IPS-NIHi7 (cell line): ENCODE results near the gene EEF2K.
"Not testable (repeated sequence)": the region's sequence is repeated elsewhere in the genome, so short reads cannot be mapped to it uniquely, and the experiment has no call there.

Experiments
- DNase-seq: peaks from one replicate; pipeline ENCODE4 v3.0.0; 2012; ENCODE audit warnings: mixed read lengths; ENCODE audit errors: extremely low spot score

EEF2K gene

DNA sequence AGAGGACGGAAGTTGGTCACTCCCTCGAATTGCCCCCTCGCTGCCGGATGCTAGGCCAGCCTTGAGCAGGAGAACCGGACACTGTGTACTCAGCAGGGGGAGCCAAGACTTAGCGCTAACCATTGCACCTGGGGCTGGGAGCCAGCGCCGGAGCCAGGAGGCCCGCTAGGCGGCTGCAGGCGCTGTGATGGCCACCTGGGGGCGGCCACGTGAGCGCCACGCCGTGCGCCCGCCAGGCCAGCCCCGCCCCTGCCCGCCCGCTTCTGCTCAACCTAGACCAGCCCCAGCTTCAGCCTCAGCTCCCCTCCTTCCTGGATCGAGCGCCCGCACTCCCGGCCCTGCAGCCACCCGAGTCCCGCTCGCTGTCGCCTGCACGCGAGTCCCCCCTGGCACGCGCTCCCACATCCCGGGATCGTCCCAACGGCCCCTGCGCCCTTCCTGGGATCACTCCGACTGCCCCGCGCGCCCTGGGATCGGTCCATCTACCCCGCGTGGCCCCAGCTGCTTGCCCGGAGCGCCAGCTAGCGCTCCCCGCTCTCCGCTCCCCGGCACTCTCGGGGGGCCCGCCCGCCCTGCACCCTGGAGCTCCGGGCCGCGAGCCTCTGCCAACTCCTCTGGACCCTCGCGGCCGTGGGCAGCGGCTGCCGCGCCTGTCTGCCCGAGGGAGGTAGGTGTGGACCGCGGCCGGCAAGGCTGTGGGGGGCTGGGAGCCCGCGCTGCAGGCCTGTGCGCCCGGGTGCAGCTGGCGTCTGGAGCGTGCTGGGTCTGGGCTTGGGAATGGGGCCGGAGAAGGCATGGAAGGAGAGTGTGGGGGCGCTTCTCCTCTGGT lies at the start of gene EEF2K:
Gene EEF2K, plus strand, starts transcription at position 266 of the 829 bp plus-strand sequence. CDS start 19,452 bp downstream, outside the sequence.
- DNase-seq: peak; percentile 93

DNA sequence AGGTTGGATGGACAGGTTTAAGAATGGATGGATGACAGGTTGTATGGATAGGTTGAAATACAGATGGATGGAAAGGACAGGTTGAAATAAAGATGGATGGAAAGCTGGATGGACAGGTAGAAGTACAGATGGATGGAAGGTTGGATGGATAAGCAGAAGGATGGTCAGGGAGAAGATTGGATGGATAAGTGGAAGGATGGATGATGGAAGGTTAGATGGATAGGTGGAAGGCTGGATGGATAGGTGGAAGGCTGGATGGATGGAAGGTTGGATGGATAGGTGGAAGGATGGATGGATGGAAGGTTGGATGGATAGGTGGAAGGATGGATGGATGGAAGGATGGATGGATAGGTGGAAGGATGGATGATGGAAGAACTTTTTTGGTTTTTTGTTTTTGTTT lies 44.7 kb upstream of the EEF2K start:
- no peak for DNase-seq

DNA sequence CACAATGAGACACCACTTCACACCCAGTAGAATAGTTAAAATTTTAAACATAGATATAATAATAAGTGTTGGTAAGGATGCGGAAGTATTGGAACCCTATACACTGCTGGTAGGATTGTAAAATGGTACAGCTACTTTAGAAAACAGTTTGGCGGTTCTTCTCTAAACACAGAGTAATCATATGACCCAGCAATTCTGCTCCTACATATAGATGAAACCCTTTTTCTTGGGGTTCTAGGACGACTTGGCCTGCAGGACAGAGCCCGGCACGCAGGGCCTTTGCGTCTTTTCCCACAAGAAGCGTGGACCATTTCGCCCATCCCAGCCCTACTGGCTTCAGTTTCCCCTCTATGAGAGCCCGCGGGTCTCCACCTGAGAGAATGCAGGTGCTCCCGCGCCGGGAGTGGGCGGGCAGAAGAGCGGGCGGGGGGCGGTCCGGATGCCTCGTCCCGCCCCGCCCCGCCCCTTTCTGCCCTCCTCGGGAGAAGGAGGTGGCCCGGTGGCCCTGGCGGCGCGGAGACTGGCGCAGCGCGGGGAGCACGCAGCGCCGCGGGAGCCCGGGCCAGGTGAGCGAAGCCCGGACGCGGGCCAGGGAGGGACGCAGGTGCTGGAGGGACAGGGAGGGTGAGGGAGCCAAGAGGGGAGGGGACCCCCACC lies 44.0 kb upstream of the EEF2K start, which contains the start of gene SDR42E2:
Gene SDR42E2, plus strand, starts transcription at position 508 of the 657 bp plus-strand sequence. CDS start 3,077 bp downstream, outside the sequence.
- peak; percentile 99 for DNase-seq

DNA sequence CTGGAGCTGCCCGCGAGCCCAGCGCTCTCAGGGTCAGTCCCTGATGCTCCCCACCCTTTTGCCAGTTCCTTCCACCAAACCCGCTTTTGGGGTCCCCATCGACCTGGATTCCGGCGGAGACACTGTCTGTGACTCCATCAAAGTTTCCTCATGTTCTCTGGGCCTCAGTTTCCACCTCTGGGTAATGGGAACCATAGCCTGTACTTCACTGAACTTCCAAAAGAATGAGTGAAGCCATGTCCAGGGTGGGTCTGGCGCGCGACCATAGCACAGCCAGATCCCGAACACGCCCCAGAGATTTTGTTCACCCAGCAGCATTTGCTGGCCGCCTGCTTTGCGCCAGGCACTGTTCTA lies 43.4 kb upstream of the EEF2K start:
- no peak for DNase-seq

DNA sequence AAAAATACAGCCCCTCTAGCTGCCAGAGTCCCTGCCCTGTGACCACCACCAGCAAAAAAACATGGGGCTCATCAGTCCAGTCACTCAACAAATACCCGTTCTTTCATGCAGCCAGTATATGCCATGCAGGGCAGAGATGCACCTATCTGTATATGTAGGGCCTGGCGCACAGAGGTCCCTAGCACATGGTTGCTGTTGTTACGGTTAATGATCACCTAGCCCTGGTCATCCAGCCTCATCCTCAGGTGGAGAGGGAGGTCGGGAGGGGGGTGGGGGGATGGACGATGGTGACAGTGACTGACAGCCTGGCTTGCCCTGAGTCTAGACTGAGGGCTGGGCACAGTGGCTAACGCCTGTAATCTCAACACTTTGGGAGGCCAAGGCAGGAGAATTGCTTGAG lies 42.3 kb upstream of the EEF2K start:
- peak; percentile 9 for DNase-seq

DNA sequence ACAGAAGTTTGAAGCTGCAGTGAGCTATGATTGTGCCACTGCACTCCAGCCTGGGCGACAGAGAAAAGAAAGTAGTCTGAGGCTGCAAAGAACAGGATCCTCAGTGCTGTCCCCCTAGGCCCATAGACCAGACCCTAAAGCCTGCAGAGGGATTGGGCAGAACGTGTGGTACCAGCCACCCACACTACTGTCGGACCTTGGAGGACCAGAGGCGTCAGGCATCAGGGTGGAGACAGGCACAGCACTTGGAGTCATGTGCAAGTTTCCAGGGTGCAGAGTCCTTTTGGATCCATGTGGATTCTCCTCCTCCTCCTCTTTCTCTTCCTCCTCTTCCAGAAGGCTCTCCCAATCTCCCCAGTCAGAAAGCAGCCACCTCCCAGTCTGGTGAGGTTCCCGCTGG lies 41.6 kb upstream of the EEF2K start:
- no peak for DNase-seq

DNA sequence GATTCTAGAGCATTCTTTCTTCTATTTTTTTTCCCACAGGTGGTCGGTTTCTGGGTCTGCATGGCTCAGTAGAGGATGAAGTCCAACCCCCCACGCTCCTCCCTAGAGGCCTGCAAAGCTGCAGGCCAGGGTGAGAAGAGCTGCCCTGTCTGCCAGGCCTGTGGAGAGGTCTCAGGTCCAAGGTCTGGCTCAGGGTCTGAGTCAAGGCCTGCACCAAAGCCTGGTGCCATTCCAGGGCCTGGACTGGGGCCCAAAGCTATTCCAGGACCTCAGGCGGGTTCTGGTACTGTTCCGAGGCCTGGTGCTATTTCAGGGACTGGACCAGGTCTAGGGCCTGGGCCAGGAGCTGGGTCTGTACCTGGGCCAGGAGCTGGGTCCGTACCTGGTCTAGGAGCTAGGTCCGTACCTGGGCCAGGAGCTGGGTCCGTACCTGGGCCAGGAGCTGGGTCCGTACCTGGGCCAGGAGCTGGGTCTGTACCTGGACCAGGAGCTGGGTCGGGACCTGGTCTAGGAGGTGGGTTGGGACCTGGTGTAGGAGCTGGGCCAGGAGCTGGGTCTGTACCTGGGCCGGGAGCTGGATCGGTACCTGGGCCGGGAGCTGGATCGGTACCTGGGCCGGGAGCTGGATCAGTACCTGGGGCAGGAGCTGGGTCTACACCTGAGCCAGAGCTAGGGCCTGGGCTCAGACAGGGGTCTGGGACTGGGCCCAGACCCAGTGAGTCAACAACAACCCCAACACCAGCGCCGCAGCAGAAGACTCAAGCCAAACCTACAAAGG lies 40.4 kb upstream of the EEF2K start:
- no peak for DNase-seq

DNA sequence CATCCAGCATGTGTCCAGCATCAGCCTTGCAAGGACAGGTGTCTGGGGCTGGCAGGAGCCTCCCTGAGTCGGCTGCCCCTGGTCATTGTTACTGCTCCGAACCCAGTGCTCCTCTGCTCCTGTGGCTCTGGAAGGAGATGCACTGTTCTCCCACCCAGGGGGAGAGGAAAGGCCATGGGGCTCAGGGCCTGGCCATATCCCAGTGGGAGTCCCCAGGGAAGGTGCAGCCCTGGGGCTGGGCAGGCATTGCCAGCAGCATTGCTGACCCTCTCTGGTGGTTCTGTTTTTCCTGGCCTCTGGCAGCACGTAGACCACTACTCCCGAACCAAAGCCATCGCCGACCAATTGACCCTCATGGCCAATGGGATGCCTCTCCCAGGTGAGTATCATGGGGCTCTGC lies 34.1 kb upstream of the EEF2K start:
- DNase-seq: no peak

DNA sequence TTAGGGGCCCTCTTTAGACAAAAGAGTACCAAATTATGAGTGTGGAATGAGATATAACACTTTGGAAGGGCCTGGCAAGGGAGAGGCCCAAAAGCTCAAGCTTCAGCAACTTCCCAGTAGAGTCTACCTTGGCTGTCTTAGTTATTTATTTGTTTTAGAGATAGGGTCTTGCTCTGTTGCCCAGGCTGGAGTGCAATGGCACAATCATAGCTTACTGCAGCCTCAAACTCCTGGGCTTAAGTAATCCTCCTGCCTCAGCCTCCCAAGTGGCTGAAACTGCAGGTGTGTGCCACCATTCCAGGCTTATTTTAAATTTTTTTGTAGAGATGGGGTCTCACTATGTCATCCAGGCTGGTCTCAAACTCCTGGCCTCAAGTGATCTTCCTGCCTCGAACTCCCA lies 33.4 kb upstream of the EEF2K start:
- DNase-seq: not testable (repeated sequence)

DNA sequence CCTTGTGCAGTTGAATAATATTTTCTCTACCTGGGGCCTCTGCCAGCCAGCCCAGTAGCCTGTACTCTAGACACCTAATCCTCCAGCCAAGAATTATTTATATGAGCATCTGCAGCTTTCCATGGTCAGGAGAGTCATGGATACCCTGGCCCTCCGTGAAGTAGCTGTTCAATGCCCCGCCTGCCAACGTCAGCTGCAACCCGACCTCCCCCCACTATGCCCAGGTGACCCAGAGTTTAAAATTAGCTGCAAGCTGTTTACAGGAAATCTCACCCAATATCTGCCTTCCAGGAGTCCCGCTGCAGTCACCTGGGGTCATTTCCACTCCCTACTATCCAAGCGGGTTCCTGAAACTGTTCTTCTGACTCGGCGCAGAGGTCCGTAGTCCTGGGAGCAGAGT lies 31.4 kb upstream of the EEF2K start:
- no peak for DNase-seq

DNA sequence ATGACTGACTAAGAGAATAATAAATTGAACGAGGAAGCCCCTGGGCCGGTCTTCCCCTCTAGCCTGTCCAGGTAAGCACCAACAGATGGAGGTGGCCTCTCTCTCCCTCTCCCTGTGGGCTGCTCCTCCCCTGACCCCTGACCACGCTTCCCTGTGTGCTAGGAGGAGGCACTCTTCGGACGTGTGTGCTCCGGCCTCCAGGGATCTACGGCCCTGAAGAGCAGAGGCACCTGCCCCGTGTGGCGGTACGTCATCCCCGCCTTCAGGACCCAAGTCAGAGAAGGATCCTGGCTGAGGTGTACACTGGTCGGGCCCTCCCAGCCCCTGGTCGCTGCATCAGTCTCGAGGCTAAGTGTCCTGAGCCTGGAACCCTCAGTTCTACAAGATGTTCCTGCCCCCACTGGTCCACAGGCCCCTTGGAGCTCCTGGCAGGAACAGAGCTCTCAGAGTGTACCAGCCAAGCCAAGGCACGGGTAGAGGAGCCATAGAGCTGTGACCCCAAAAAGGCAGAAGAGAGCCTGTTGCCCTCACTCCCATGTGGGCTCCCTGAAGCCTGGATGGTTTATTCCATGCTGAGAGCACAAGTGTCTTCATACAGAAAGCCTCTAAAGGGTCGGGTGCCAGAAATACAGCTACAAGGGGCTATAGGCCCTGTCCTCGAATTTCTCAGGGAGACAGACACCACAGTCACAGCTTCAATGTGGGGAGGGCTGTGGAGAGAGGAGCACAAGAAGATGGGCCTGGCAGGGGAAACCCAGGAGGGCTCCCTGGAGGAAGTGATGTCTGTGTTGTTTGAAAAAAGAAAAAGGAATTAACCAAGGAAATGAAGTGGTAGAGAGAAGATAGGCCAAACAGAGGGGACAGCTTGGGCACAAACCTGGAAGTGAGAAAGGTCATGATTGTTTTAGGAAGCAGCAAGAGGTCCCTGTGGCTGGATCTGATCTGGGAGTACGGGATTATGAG lies 27.8 kb upstream of the EEF2K start:
- no peak for DNase-seq

DNA sequence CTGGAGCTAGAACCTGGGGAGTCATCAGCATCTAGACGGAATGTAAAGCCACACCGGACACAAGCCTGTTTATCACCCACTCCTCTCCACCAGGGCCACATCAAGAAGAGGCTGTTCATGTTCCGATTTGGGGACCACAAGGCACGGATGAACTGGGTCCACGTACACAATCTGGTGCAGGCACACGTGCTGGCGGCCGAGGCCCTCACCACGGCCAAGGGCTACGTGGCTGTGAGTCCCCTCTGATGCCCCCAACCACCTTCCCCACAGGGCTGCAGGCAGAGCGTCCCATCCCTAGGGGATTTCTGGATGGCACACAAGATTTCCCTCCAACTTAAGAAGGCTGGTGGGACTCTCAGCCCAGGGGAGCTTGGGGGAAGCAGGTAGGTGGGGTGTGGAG lies 24.7 kb upstream of the EEF2K start:
- no peak for DNase-seq

DNA sequence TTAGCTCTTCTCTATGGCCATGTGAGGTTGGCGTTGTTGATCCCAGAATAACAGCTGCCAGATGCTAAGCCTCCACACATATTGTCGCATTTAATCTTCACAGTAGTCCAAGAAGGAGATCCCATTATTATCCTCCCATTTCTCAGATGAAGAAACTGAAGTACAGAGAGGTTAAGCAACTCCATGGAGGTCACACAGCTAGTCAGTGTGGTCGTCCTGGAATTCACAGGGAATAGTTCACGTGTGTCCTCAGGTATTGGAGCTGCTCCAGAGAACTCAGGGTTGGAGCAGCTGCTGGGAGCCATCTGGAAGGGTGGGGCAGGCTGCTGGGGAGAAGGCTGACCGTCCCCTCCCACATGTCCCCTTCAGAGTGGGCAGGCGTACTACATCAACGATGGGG lies 24.2 kb upstream of the EEF2K start:
- DNase-seq: no peak

DNA sequence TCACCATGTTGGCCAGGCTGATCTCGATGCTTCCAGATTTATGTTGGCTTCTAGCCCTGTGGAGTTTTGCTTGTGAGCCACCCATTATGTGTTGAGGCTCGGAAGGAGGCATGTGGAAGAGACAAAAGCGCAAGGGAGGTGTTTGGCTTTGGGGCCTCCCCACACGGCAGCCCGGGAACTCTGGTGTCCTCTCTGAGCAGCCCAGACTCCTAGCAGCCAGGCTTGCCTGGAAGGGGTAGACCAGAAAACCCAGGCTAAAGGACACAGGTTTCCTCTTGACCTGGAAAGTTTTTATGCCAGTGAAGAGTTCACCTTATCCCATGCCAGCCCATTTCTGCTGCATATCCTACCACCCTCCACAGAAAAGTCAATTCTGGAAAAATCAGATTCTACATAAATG lies 22.7 kb upstream of the EEF2K start:
- DNase-seq: no peak

DNA sequence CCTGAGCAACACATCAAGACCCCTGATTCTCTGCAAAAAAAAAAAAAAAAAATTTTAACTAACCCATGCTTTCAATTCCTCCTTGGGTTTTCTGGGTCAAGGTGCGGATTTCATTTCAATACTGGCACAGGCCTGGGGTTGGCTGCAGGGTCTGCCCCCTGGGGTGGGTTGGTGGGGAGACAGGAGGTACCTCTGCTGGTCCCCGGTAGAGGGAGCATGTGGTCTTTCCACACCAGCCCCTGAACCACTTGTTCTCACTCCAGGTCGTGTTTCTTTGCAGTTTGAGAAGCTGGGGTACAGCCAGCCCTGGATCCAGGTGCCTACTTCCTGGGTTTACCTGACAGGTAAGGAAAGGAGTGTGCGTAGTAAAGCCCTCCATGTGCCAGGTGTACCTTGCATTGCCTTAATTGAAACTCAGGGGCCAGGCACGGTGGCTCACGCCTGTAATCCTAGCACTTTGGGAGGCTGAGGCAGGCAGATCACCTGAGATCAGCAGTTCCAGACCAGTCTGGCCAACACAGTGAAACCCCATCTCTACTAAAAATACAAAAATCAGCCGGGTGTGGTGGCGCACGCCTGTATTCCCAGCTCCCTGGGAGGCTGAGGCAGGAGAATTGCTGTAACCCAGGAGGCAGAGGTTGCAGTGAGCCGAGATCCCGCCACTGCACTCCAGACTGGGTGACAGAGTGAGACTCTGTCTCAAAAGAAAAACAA lies 22.0 kb upstream of the EEF2K start:
- peak; percentile 63 for DNase-seq

DNA sequence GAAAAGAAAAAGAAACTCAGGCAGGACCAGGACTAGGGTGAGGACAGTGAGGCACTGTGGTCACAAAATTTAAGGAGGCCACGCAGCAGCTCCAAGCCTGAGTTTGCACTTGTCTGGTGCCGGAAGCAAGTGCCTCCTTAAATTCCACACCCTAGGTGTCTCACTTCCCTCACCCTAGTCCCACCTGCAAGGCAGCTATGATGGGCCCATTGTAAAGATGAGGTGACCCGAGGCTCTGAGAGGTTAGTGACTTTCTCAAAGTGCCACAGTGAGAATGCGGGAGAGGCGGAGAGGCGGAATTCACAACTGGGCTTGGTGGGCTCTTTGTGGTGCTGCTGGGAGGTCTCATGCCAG lies 21.5 kb upstream of the EEF2K start:
- DNase-seq: no peak

DNA sequence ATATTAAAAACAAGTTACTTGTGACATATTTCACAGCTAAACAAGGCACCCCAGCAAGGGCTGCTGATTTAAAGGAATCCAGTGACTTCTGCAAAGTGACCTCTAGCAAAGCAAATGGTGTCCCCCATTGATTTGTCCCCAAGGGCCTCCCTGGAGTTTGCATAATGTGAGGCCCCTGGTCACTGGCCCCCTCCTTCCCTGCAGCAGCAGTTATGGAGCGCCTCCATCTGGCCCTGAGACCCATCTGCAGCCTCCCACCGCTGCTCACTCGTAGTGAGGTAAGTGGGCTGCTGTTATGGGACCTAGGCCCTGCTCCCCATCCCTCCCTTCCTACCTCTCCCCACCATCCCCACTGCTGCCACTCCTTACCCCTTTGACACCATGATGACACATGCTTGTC lies 19.6 kb upstream of the EEF2K start:
- DNase-seq: peak; percentile 65

DNA sequence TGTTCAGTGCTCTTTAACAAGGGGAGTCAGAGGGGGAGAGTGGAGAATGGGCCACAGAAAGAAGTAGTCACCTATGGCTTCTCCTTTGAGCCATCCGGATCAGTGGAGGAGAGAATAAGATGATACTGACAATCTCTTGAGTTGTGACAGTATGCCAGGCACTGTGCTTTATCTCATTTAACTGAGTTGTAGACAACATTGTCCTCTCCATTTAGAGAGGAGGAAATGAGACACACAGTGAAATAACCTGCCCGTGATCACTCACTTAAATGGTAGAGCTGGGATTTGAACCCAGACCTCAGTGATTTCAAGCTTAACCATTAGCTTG lies 17.8 kb upstream of the EEF2K start:
- DNase-seq: no peak

DNA sequence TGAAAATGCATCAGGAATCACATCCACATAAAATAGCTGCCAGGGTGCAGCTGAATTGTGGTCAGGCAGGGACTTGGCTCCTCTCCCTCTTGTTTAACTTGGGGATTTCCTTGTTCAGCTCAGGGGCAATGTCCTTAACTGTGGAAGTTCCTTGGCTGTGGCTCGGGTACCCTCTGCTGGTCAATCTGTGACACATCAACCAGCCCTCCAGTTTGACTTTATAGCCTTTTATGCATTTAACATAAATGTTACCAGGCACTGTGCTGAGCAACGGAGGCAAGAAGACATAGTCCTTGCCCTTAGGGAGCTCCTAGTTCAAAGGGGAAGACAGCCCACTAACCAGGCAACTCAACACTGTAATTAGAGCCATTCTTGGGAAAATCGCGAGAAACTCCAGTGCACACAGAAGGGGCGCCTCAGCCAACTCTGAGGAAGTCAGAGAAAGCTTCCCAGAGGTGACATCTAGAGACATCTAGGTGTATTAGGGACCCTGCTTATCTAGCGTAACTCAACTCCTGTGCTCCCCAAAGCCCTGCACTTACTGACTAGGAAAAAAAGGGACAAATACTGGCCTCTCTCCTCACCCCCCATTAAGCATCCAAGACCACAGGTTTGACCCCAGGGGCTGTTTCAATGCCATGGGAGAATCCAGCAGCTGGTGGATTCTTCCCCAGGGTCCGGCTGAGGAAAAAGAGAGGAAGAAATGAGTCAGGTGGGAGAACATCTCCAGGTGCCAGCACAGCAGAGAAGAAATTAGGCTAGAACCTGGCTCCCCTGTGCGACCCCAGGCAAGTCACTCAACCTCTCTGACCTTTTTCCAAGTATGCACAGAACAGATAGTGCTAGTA lies 17.3 kb upstream of the EEF2K start:
- peak; percentile 72 for DNase-seq

DNA sequence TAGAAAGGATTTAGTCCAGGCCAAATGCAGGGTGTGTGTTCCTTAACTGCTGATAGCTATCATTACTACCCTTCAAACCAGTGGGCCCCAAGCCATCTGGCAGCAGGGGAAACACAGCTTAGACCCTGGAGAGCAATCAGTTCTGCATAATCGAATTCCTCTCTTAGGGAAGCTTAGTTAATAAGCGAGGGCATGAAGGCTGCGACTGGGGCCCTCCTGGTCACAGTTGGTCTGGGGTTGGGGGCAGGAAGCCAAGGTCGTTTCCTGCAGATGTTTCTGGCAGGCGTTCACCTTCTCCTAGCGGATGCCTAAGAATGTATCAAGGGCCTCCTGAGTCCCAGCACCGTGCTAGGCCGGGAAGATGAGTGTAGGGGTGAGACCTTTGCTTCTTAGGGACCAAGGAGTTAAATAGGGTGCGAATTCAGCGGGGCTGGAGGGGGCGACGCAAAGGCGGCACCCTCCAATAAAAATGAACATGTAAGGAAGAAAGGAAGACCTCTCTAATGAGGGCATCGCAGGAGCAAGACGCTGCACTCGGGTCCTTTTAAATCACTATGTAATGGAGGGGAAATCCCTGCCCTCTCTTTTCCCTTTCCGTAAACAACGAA lies 16.5 kb upstream of the EEF2K start:
- no peak for DNase-seq
